ENCODE measurements around the gene SRRM3.
"Not testable (repeated sequence)": the region's sequence is repeated elsewhere in the genome, so short reads cannot be mapped to it uniquely, and the experiment has no call there.

Gene SRRM3

DNA sequence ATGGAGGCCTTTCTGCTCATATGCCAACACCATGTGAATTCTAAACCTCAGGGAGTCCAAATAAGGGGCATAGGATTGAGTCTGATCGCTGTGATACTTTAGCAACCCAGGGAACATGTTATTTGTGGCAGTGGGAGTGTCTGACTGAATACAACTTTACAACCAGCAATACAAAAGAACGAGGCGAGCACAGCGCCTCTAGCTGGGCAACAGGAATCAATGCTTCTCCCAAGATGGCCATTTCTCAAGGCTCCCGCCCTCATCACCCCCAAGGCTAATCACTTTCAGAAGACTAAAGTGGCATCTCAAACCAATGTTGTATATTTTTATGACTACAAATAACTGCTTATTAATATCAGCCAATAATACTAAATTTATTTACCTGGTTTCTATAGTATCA lies 129.0 kb downstream of the SRRM3 start:
- H3K9me3 Mint-ChIP-seq: no peaks in the 10 kb centered on the region
- peaks cover 20% of the 10 kb centered on the region for H3K4me1 Mint-ChIP-seq (ENCODE audit: low read depth)
- H3K27me3 Mint-ChIP-seq (ENCODE audit: low read depth): no peaks in the 10 kb centered on the region
- H3K36me3 Mint-ChIP-seq (ENCODE audit: low read depth): peaks cover 26% of the 10 kb centered on the region
- no peak overlapping the region for H3K4me3 Mint-ChIP-seq
- H3K27ac Mint-ChIP-seq: no peak overlapping the region

DNA sequence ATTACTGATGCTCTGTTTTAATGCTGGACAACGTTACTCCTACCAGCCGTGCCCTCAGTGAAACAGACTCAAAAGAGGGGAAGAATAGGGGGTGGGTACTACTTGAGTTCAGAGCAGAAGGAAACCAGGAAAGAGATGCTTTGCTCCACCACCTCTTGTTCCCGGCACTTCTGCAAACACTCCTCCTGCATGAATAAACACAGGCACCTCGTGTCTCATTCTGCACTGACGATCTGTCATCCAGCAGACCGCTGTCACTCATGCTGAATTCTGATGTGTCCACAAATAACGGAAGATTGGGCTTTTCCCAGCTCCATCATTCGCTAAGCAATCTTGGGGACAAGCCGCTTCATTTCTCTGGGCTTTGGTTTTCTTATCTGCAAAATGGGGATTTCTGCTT lies 130.4 kb downstream of the SRRM3 start:
- Mint-ChIP-seq H3K27me3 (ENCODE audit: low read depth) (no peaks in the 10 kb centered on the region), H3K27ac (no peak overlapping the region), H3K36me3 (ENCODE audit: low read depth) (peaks cover 21% of the 10 kb centered on the region)

GRCh38 chr7:76333511-76334101 lies 131.9 kb downstream of the SRRM3 start:
- H3K27me3 Mint-ChIP-seq (ENCODE audit: low read depth): no peaks in the 10 kb centered on the region
- H3K4me3 Mint-ChIP-seq: no peak overlapping the region
- peaks cover 21% of the 10 kb centered on the region for H3K36me3 Mint-ChIP-seq (ENCODE audit: low read depth)
- H3K27ac Mint-ChIP-seq: no peak overlapping the region
- H3K4me1 Mint-ChIP-seq (ENCODE audit: low read depth): peaks cover 19% of the 10 kb centered on the region
- no peaks in the 10 kb centered on the region for H3K9me3 Mint-ChIP-seq

More for the DNA sequence above, 130.4 kb downstream of the SRRM3 start:
- Mint-ChIP-seq H3K4me1 (ENCODE audit: low read depth) (peaks cover 24% of the 10 kb centered on the region), H3K4me3 (no peak overlapping the region), H3K9me3 (no peaks in the 10 kb centered on the region)

GRCh38 chr7:76334320-76334967 lies 132.7 kb downstream of the SRRM3 start:
- Mint-ChIP-seq H3K9me3 (no peaks in the 10 kb centered on the region), H3K36me3 (ENCODE audit: low read depth) (peaks cover 16% of the 10 kb centered on the region), H3K4me1 (ENCODE audit: low read depth) (peaks cover 16% of the 10 kb centered on the region), H3K4me3 (no peak overlapping the region), H3K27me3 (ENCODE audit: low read depth) (no peaks in the 10 kb centered on the region), H3K27ac (no peak overlapping the region)

DNA sequence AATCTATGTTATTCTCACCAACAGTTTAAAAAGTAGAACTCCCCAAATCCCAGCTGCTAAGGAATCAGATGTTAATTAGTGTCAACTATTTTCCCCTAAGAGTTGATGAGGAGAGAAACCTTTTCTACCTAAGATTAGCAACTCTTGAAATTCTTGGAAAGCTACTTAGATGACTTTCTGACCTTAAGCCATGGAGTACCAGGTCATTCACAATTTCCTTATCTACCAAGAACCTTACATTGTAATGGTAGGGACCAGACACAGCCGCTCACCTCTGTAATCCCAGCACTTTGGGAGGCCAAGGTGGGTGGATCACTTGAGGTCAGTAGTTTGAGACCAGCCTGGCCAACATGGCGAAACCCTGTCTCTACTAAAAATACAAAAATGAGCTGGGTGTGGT lies 133.7 kb downstream of the SRRM3 start:
- not testable (repeated sequence) for H3K27ac Mint-ChIP-seq; H3K4me3 Mint-ChIP-seq; H3K27me3 Mint-ChIP-seq (ENCODE audit: low read depth); H3K9me3 Mint-ChIP-seq
- Mint-ChIP-seq H3K4me1 (ENCODE audit: low read depth) (peaks cover 16% of the 10 kb centered on the region), H3K36me3 (ENCODE audit: low read depth) (peaks cover 16% of the 10 kb centered on the region)

GRCh38 chr7:76336094-76336493 lies 134.4 kb downstream of the SRRM3 start:
- no peak overlapping the region for H3K4me3 Mint-ChIP-seq
- no peak overlapping the region for H3K27ac Mint-ChIP-seq
- H3K27me3 Mint-ChIP-seq (ENCODE audit: low read depth): no peaks in the 10 kb centered on the region
- peaks cover 18% of the 10 kb centered on the region for H3K36me3 Mint-ChIP-seq (ENCODE audit: low read depth)
- H3K4me1 Mint-ChIP-seq (ENCODE audit: low read depth): peaks cover 16% of the 10 kb centered on the region
- H3K9me3 Mint-ChIP-seq: no peaks in the 10 kb centered on the region

Data from T-helper 1 cell treated with Interleukin-12 subunit alpha and Interleukin-12 subunit beta and Interleukin-4 antibody, amounts not matched to agents 30 μg/mL and 1 μg/mL, for 36 hours (primary cell).